HG03460 (cell line): ENCODE data around the gene RNU5B-1.

Experiments
- ATAC-seq: cut with Tn5 transposase; IDR thresholded peaks from one replicate; pipeline ENCODE4 v1.9.1; 2021; ENCODE audit not compliant: unreplicated experiment

The RNU5B-1 gene

DNA sequence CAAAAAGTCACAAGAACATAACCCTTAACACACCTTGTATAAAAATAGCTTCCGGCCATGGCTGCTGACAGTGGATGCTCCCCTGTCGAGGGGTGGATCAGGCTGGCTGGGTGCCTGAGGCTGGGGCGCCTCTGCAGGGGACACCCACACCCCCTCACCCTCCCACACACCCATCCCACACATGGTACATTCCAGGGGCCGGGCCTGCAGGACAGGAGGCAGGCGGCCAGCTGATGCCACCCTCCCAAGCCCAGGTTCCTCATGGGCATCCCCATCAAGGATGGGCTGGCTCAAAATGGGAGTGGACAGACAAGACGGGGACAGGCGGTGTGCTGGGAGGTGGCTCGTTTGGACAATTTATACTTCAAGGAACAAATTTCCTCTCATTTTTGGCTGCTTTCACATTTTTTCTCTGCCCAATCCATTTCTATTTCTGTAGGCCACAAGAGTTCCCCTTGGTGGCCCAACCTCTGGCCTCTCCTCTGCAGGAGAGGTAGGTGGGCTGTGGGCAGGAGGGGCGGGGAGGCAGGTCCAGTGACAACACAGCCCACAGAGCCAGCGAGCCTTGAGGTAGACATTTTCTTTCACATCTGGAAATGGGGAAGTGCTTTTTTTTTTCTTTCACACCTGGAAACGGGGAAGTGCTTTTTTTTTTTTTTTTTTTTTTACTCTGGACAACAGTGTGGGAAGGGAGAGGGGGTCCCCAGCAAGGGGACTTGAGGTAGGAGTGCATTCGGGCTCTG is 23.3 kb downstream of the RNU5B-1 start:
- no peak for ATAC-seq

- ATAC-seq = no peak
Measured at GRCh38 chr15:65328506-65329287, 24.2 kb downstream of the RNU5B-1 start.

DNA sequence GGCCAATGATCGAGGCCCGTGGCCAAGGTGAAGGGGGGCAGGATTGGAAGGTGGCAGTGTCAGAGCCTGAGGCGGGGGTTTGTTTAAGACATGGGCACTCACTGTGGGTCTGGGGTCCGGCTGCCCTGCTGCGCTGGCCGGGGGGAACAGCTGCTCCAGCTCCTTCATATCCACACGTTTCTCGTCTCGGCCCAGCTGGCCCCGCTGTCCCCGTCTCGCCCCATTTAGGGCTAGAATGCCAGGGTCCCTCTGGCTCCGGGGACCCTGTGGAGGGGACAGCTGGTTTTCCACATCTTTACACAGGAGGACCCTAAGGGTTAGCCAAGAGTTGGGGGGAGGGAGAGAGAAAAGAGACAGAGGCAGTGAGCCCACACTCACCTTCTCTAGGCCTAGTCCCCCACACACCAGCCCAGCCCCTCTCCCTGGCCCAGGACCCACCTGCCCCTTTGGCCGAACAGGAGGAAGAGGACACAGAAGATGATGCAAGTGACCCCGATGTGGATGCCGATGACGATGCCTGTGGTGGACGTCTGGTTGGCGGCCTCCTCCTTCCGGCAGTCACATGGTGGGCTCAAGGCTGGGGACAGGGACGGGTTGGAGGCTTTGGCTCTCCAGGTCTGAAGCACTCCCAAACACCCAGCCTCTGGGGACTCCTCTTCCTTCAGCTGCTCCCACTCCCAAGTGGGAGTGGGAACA is 25.0 kb downstream of the RNU5B-1 start:
- no peak for ATAC-seq

- ATAC-seq = no peak
Measured at GRCh38 chr15:65329984-65330735, 25.7 kb downstream of the RNU5B-1 start.

DNA sequence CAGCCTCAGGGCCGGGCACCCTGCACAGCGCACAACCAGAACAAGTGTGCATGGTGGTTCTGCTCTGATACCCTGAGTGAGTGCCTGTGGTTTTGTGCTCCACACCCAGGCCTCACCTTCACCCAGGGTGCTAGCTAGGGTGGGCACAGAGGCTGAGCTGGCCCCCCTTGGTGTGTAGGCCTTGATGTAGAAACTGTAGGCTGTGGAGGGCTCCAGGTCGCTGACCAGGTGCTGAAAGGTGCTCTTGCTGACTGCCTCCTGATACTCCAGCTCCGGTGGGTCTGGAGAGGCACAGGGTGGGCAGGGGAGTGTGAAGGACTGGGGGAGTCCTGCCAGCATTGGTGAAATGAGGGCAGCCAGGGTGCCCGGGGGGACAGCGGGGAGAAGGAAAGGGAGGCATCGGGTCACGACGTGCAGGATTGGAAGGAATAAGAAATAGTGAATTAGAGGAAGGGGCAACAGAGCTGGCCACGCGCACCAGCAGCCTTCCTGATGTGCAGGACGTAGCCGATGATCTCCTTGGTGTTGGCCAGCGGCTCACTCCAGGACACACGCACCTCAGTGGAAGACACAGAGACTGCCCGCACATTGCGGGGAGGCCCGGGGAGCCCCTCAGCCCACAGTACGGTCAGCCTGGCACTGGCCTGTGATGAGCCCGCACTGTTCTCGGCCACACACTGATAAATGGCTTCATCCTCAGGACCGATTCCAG is 26.6 kb downstream of the RNU5B-1 start:
- no peak for ATAC-seq

GRCh38 chr15:65331811-65332210 is 27.3 kb downstream of the RNU5B-1 start:
- no peak for ATAC-seq

DNA sequence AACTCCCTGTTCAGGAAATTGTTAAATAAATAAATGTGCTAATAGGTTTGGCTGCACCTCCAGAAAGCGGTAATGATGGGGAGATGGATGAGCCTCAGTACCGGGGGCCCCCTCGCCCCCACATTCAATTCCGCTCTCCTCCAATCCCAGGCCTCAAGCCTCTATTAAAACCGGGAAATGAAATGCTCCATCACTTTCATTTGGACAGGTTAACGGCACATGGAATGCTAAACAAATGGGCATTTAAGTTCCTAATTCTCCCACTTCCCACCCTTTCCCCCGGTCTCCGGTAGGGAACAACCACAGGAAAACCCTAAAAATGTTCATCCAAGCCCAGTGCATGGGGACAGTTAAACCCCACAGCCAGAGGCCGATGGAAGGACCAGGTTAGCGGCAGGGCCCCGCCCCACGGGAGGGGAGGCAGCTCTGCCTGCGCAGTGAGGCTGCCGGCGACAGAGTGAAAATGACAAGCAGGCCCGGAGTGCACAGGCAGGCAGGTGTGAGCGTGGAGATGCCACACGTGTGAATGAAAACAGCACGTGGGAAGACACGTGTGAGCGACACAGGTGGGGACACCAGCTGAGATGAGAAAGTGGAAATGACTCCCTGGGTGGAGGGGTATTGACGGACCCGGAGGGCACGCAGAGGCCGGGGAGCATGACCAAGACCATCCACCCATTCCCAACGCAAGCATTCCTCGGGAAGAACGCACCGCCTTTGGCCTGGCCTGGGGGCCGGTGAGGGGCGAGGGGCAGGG is 28.1 kb downstream of the RNU5B-1 start:
- no peak for ATAC-seq

- no peak for ATAC-seq
Measured at GRCh38 chr15:65333148-65333820, 28.8 kb downstream of the RNU5B-1 start.

DNA sequence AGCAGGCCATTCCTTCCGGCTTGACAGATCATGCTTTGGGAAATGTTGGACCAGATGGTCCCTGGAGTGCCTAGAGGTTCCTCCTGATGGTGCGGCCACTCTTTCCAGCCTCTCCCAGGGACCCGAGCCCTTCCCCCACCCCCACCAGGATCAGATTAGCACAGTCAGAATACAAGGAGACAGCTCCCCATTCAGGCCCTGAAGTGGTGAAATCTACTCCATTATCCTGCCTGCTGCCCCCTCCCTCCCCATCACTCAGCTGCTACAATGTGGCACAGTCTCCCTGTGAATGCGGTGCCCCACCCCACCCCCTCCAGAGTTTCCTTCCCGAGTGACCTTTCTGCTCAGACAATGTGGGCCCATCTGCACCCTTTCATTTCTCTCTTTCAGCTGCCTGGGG is 29.4 kb downstream of the RNU5B-1 start:
- no peak for ATAC-seq

- no peak for ATAC-seq
Measured at GRCh38 chr15:65334586-65335231, 30.2 kb downstream of the RNU5B-1 start.

GRCh38 chr15:65335278-65336055 is 31.0 kb downstream of the RNU5B-1 start:
- ATAC-seq = no peak

GRCh38 chr15:65336493-65337435 is 32.3 kb downstream of the RNU5B-1 start:
- ATAC-seq = no peak

- ATAC-seq = no peak
Measured at GRCh38 chr15:65337436-65338070, 33.1 kb downstream of the RNU5B-1 start.

GRCh38 chr15:65338366-65338765 is 33.9 kb downstream of the RNU5B-1 start:
- no peak for ATAC-seq

- no peak for ATAC-seq
Measured at GRCh38 chr15:65338823-65339222, 34.3 kb downstream of the RNU5B-1 start.

DNA sequence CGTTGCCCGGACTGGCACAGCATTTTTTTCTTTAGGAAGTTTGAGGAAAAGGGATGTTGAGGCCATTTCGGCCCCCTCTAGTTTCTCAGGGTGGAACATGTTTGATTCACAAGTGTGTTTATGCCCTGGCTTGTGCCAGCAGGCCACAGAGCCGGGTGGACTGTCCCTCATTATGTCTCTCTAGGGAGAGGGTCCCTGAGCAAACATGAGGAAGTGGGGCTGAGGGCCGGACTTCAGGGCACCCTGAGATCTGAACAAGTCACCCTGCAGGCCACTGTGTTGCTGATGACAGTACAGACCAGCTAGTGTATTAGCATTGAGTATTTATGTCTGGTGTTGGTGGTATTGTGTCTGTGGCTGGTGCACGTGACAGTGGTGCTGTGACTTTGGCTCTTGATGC is 34.9 kb downstream of the RNU5B-1 start:
- ATAC-seq = no peak
